Germinal center (tissue), 1 donor: ENCODE measurements around the gene ITGB1BP1.
A peak's percentile ranks its signal among the peaks of the same experiment; 100 is the strongest.

ENCODE experiments used
- DNase-seq: peaks from one replicate; pipeline ENCODE4 v3.0.0; 2012; ENCODE audit warnings: mixed read lengths, low spot score

The ITGB1BP1 gene

DNA sequence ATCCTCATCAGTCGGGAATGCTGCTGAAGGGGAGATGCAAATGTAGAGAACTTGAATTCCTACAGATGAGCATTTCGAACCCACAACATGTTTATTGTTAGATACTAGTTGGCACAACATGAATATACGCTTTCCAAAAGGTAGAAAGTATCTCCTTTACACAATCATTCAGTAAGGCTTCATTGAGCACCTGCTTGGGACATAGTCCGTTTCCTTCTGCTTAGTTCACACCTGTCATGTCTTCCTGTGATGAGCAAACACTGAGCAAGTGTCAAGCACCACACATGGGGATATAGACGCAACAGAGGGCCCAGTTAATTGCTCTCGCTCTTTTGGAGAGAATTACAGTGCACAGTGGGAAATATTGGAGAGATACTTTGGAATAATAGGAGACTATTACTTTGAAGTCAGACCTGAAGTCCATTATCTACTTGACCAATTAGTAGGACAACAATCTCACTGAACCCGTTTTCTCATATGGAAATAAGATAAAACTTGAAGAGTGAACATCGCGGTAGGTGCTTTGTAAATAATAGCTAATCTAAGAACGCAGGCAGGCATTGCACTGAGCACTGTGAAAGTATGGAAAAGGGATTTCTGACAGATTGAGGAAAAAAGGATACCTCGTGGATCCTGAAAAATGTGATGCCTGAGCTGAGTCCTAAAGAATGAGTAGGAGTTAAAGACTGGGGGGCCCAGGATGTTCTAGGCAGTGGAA lies 1.3 kb upstream of the ITGB1BP1 start:
- DNase-seq = no peak

GRCh38 chr2:9423922-9424272 lies 569 bp upstream of the ITGB1BP1 start:
- DNase-seq = peak; percentile 20

DNA sequence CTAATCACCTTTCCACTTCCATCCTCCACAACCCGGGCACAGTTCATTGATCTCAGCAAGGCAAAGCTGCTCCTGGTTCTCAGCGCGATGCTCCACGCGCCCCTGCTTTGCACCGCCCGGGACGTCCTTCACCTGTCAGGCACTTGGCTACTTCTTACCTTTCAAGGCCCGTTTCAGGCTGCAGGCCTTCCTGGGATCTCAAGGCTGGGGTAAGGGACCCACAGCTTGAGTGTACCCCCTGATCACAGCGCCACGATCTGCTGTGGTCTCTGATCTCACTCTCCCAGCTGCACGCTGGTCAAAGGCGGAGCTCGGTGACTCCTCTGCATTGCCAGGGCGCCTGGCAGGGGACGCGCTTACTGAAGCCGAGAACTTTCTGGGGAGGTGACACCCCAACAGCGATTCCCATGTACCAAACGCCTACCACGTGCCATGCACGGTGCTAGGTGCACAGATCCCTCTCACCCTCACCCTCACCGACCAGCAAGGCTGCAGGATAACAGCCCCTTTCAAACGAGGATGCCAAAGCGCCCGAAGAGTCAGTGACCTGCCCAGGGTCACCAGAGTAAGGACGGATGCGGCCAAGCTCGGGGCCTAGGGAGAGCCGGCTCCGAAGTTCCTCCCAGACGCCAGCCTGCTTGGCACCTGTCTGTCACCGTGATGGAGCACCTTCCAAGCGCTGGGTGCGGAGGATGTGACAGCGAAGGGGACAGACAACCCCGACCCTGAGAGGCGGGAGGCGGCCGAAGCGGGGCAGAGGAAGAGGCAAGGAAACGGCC lies 818 bp downstream of the ITGB1BP1 start:
- DNase-seq = peak; percentile 40

DNA sequence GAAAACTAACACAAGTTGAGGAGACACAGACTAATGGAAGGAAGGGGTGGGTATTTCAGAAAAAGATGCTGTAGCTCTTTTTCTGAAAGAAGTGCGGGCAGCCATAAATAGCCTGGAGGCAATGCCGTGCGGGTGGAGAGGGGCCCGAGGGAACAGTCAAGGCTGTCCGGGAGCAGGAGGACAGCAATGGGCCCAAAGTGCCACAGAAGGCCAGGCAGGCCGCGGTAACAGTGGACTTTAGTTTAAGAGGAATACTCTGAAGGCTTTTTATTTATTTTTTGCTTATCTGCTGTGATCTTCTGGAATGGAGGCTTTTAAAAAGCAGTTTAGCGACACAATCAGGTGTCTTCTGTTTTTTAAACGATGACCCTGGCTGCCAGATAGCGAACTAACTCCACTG lies 2.8 kb downstream of the ITGB1BP1 start:
- DNase-seq = no peak

DNA sequence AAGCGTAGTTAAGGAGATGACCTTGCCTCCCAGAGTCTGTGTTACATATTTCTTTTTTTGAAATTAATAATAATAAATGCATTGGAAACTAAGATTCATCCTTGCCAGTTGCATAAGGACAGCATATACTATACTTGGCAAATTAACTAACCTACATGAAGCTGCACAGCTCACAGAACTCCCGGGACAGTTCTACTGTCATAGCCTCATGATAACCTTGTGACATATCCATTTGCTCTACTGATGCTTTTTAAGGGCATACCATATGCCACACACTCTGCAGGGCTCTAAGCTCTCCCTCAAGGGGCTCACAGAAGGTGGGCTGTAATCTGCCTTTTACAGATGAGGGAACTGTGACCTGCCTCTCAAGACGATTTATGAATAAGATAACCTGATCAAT lies 3.8 kb downstream of the ITGB1BP1 start:
- DNase-seq = no peak

DNA sequence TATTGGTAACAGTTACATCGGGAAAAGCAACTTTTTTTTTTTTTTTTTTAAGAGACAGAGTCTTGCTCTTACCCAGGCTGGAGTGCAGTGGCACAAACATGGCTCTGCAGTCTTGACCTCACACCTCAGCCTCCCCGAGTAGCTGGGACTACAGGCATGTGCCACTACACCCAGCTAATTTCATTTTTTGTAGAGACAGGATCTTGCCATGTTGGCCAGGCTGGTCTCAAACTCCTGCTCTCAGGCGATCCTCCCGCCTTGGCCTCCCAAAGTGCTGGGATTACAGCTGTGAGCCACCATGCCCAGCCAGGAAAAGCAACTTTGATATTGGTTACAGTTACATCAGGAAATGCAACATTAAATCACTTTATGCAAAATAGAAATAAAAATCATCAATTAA lies 4.6 kb downstream of the ITGB1BP1 start:
- DNase-seq = no peak

DNA sequence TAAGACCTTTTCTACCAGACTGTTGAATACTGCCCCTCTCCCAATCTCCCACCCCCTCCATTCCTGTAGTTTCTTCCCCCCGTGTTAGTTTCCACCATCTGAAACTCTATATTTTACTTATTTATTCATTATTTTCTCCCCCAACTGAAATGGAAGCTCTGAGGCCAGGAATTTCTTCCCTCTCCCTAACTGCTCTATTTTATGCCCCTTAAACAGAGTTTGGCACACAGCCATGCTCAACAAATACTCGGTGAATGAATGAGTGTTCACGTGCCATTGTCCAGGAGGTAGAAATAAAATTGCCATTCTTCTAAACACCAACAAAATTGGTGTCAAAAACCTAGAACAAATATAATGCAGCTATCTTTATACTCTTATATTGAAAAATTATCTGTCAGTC lies 5.6 kb downstream of the ITGB1BP1 start:
- DNase-seq = no peak

GRCh38 chr2:9416962-9417316 lies 6.4 kb downstream of the ITGB1BP1 start:
- no peak for DNase-seq

DNA sequence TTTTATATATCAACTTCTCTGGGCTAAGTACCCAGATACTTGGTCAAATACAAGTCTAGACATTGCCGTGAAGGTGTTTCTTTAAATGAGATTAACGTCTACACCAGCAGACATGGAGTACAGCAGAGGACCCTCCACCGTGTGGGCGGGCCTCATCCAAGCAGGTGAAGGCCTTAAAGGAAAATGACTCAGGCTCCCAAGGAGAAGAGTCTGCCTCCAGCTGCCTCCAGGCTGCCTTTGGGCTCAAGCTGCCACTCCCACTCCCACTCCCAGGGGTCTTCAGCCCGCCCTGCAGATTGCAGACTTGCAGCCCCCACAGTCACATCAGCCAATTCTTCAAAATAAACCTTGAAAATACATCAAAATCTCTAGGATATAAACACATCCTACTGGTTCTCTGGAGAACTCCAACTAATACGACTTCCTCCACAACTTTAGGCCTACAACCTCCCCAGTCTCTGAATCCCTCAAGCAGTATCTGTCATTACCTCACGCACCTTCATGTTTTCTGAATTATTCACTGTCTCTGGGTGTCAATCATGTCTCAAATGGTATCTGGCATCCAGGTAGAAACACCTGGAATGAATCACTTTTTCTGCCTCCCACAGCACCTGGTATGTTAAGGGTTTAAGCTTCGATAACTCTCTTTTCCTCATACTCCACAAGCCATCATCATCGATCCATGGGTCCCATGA lies 6.9 kb downstream of the ITGB1BP1 start:
- DNase-seq = no peak

DNA sequence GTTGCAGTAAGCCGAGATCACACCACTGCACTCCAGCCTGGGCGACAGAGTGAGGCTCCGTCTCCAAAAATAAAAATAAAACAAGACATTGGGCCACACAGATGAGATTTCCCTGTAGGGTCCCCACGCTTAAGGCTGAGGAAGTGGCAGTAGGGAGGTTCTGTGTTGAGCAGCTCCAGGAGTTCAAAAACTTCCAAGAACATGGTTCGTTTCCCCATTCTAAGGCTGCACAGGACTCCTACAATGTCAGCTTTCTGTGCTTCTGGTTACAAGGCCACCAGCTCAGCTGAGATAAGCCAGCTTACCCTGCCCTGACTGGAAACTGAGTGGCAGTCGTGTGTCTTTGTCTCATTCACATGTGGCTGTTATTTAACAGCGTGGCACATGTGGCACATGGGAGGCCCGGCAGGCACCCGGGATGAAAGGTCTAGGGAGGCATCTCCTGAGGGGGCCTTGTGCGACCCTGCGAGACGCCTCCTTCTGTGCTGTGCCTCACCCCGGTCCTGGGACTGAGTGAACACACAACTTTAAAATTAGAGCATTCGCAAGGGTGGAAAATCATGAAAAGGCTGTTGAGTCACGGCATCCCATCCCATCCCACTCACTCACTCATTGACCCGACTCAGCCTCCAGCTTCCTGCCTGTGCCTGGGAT lies 7.7 kb downstream of the ITGB1BP1 start:
- no peak for DNase-seq

- DNase-seq = no peak
These were observed 10.5 kb downstream of the ITGB1BP1 start for GRCh38 chr2:9412781-9413180.

GRCh38 chr2:9410108-9410507 lies 13.2 kb downstream of the ITGB1BP1 start:
- DNase-seq = no peak

GRCh38 chr2:9408641-9409151 lies 14.6 kb downstream of the ITGB1BP1 start:
- DNase-seq = no peak

DNA sequence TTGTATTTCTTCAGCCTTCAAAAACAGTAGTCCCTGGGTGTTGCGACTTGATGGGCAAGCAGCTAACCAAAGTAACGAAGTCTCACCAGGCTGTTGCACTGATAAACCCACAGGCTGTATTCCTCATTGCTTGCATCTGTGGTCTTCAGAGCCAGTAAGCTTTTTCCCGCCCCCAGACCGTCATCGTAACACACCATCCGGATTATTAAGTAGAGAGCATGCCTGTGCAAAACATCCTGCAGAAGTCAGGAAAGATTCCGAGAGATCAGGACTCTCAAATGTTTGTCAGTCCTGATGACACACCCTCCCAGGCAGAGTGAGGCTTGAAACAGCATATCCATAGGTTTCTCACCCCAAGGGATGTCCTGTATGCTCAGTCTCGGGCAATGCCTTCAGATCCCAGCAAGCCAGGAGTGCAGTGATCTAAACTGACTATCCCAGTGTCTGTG lies 15.9 kb downstream of the ITGB1BP1 start:
- no peak for DNase-seq

GRCh38 chr2:9406529-9407362 lies 16.6 kb downstream of the ITGB1BP1 start:
- no peak for DNase-seq

DNA sequence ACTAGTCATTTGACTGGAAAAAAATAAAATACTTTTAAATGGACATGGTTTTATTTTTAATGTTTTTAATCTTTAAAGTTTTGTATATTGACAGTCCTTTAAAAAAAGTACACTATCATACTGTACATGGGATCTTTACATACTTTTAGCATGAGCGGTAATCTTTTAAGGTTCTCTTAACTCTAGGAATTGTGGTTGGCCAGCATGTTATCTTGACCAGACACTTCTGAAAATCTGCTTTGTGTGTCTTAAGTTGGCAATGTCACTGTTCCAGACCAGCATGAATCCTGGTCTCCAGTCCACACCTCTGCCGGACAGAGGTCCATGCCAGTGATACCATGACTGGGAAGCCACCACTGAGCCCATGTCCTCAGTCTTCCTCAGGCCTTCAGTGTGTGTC lies 17.7 kb downstream of the ITGB1BP1 start:
- DNase-seq = no peak

DNA sequence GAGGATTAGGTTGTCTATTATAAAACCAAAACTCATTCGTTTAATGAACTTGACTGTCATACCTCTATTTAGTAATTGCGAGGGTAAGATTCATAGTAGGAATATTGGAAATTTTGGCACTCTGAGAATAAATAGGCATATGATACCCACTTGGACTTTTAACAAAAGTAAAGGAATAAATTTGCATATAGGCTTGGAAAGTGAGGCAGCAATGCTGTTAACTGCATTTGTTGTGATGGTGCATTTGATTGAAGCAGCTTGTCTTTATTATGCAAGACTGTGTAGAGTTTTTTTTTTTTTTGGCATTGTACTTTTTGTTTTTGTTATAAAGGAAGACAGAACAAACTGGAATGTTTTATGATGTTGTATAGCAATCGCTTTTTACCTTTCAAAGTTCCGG lies 18.9 kb downstream of the ITGB1BP1 start:
- DNase-seq = no peak

GRCh38 chr2:9403924-9404323 lies 19.4 kb downstream of the ITGB1BP1 start:
- no peak for DNase-seq

- no peak for DNase-seq
These were observed 21.5 kb downstream of the ITGB1BP1 start for GRCh38 chr2:9401646-9402371.

- no peak for DNase-seq
These were observed 22.2 kb downstream of the ITGB1BP1 start for GRCh38 chr2:9401059-9401547.
